CD14-positive monocyte (primary cell): ENCODE data around the gene CCDC86. TPM values are rescaled to one million over a fixed set of nuclear protein-coding genes. Genes with fewer than 3 reads are reported as not detected.

Experiments used
- DNase-seq, 3 donors: peaks; one replicate each; pipeline ENCODE4 v3.0.0-alpha.2; 2011 to 2022
- H2AFZ ChIP-seq: 2 replicates; pipeline ENCODE4 v1.6.0; 2012; ENCODE audit warnings: mild to moderate bottlenecking, low read depth, low read length, inconsistent platforms; ENCODE audit not compliant: insufficient read depth, poor library complexity, severe bottlenecking
- H3K27ac ChIP-seq, 2 donors: 1 replicate in 1 of 2; 2 replicates in 1 of 2; pipeline ENCODE4 v1.5.1; 2012 to 2013; ENCODE audit warnings: low read length in 2 of 2, control low read depth in 1 of 2, inconsistent platforms in 1 of 2, low read depth in 1 of 2, mild to moderate bottlenecking in 1 of 2
- H3K27me3 ChIP-seq, 2 donors: one replicate each; pipeline versions ENCODE4 v1.6.0 to v1.6.1; 2011 to 2013; ENCODE audit warnings: low read length in 2 of 2; ENCODE audit not compliant: control insufficient read depth in 2 of 2, insufficient read depth in 2 of 2
- H3K36me3 ChIP-seq, 2 donors: replicated peaks in 1 of 2; 1 replicate in 1 of 2; 2 replicates in 1 of 2; pipeline versions ENCODE4 v1.5.1 to v1.6.1; 2012 to 2013; ENCODE audit warnings: low read length in 2 of 2, control low read depth in 1 of 2, inconsistent platforms in 1 of 2, mild to moderate bottlenecking in 1 of 2; ENCODE audit not compliant: insufficient read depth in 2 of 2, control insufficient read depth in 1 of 2
- H3K4me1 ChIP-seq, 2 donors: 1 replicate in 1 of 2; 2 replicates in 1 of 2; pipeline versions ENCODE4 v1.5.1 to v1.6.1; 2012 to 2013; ENCODE audit warnings: low read length in 2 of 2, control low read depth in 1 of 2, inconsistent platforms in 1 of 2, mild to moderate bottlenecking in 1 of 2, moderate library complexity in 1 of 2; ENCODE audit not compliant: insufficient read depth in 2 of 2, control insufficient read depth in 1 of 2
- H3K4me2 ChIP-seq: replicated peaks from 2 replicates; pipeline ENCODE3; 2012; ENCODE audit warnings: low read length, moderate library complexity, mild to moderate bottlenecking; ENCODE audit not compliant: poor library complexity, severe bottlenecking; ENCODE audit errors: extremely low read depth
- H3K4me3 ChIP-seq, 3 experiments: fragments of 200-600 bp in 1 of 3; sonication (generic) in 1 of 3; replicated peaks in 1 of 3; 1 replicate in 2 of 3; 2 replicates in 1 of 3; pipeline ENCODE4 v1.5.1; 2011 to 2013; ENCODE audit warnings: low read length in 3 of 3, mild to moderate bottlenecking in 3 of 3, control low read depth in 2 of 3, low read depth in 2 of 3, inconsistent platforms in 1 of 3, moderate library complexity in 1 of 3
- H3K79me2 ChIP-seq: 2 replicates; pipeline ENCODE4 v1.6.0; 2012; ENCODE audit warnings: mild to moderate bottlenecking, control low read depth, inconsistent platforms, low read length, moderate library complexity; ENCODE audit not compliant: insufficient read depth
- H3K9ac ChIP-seq: 2 replicates; pipeline ENCODE4 v1.6.0; 2017; ENCODE audit warnings: low read length, mild to moderate bottlenecking; ENCODE audit not compliant: insufficient read depth, poor library complexity, severe bottlenecking
- H3K9me3 ChIP-seq, 2 donors: replicated peaks in 1 of 2; 1 replicate in 1 of 2; 2 replicates in 1 of 2; pipeline versions ENCODE4 v1.5.1 to v1.6.1; 2012 to 2013; ENCODE audit warnings: low read length in 2 of 2, control low read depth in 1 of 2; ENCODE audit not compliant: control insufficient read depth in 1 of 2, insufficient read depth in 1 of 2
- H4K20me1 ChIP-seq: 2 replicates; pipeline ENCODE4 v1.6.0; 2012; ENCODE audit warnings: mild to moderate bottlenecking, low read length, control low read depth, moderate library complexity; ENCODE audit not compliant: insufficient read depth
- H3K27ac Mint-ChIP-seq, 7 donors: one replicate each; pipeline ENCODE4 v1.8.0; 2020; ENCODE audit warnings: mild to moderate bottlenecking in 7 of 7, mixed read lengths in 7 of 7, moderate library complexity in 6 of 7, inconsistent platforms in 2 of 7
- H3K27me3 Mint-ChIP-seq, 3 donors: one replicate each; pipeline ENCODE4 v1.8.0; 2021 to 2022; ENCODE audit warnings: low read depth in 3 of 3, mild to moderate bottlenecking in 3 of 3, mixed read lengths in 3 of 3, moderate library complexity in 3 of 3, inconsistent platforms in 1 of 3
- H3K36me3 Mint-ChIP-seq, 2 donors: one replicate each; pipeline ENCODE4 v1.8.0; 2020; ENCODE audit warnings: mixed read lengths in 2 of 2, inconsistent platforms in 1 of 2, mild to moderate bottlenecking in 1 of 2
- H3K4me1 Mint-ChIP-seq: one replicate; pipeline ENCODE4 v1.8.0; 2020; ENCODE audit warnings: mild to moderate bottlenecking, mixed read lengths
- H3K4me3 Mint-ChIP-seq, 2 donors: one replicate each; pipeline ENCODE4 v1.8.0; 2020; ENCODE audit warnings: mild to moderate bottlenecking in 2 of 2, mixed read lengths in 2 of 2, moderate library complexity in 1 of 2
- H3K9me3 Mint-ChIP-seq, 7 donors: one replicate each; pipeline ENCODE4 v1.8.0; 2020 to 2022; ENCODE audit warnings: mixed read lengths in 7 of 7, mild to moderate bottlenecking in 6 of 7, moderate library complexity in 6 of 7, inconsistent platforms in 2 of 7
- WGBS: methylation state at CpG from one replicate; pipeline ENCODE4 v1.1.5; 2013; ENCODE audit warnings: missing lambda C conversion rate; ENCODE audit not compliant: insufficient coverage; 5-methylcytosine and 5-hydroxymethylcytosine counted together
- intact Hi-C, 2 donors: fragments of 100-400 bp; cut with micrococcal nuclease; formaldehyde crosslinking; loops; one replicate each; pipeline versions ENCODE4 v1.15.0 to v1.15.1; 2023
- polyA plus RNA-seq, 3 donors: library from polyadenylated mRNA; depleted of rRNA in 1 of 3; unstranded in 2 of 3; stranded (reverse) in 1 of 3; fragments of 300-500 nt in 2 of 3; fragments of >200 nt in 1 of 3; fragmentation: Illumina TruSeq in 2 of 3; gene quantifications; 1 replicate in 2 of 3; 2 replicates in 1 of 3; pipeline ENCODE4 v1.2.3, GENCODE V29; 2012 to 2021
- TF ChIP-seq, protein P1 (sequence below): fragments of 200-600 bp; IDR thresholded peaks from one replicate; pipeline ENCODE4 v1.8.0; 2022; ENCODE audit warnings: antibody characterized with exemption, mild to moderate bottlenecking

Gene CCDC86
- polyA plus RNA-seq, 3 donors: 7.2 to 10.2 (median 8.3) TPM

GRCh38 chr11:60862171-60862570 lies 20.3 kb downstream of the CCDC86 start:
- DNase-seq: no peak
- intact Hi-C loops: no loop called here
- no peak overlapping the region for H3K4me3 Mint-ChIP-seq
- H3K9me3 Mint-ChIP-seq: peaks cover 0 to 3% (median 0%) of the 10 kb centered on the region in 7 donors
- no peaks in the 10 kb centered on the region for H3K36me3 Mint-ChIP-seq
- H3K27me3 ChIP-seq: no peaks in the 10 kb centered on the region
- H3K4me3 ChIP-seq: no peak overlapping the region
- TF ChIP-seq, protein P1, sequence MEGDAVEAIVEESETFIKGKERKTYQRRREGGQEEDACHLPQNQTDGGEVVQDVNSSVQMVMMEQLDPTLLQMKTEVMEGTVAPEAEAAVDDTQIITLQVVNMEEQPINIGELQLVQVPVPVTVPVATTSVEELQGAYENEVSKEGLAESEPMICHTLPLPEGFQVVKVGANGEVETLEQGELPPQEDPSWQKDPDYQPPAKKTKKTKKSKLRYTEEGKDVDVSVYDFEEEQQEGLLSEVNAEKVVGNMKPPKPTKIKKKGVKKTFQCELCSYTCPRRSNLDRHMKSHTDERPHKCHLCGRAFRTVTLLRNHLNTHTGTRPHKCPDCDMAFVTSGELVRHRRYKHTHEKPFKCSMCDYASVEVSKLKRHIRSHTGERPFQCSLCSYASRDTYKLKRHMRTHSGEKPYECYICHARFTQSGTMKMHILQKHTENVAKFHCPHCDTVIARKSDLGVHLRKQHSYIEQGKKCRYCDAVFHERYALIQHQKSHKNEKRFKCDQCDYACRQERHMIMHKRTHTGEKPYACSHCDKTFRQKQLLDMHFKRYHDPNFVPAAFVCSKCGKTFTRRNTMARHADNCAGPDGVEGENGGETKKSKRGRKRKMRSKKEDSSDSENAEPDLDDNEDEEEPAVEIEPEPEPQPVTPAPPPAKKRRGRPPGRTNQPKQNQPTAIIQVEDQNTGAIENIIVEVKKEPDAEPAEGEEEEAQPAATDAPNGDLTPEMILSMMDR: no peak
- H3K79me2 ChIP-seq: no peaks in the 10 kb centered on the region
- H3K9ac ChIP-seq: no peak overlapping the region
- no peaks in the 10 kb centered on the region for H3K9me3 ChIP-seq
- peaks cover 18 to 22% of the 10 kb centered on the region in 2 donors for H3K4me1 ChIP-seq
- no peak overlapping the region for H2AFZ ChIP-seq
- H3K27me3 Mint-ChIP-seq: peaks cover 0 to 2% (median 2%) of the 10 kb centered on the region in 3 donors
- H3K36me3 ChIP-seq: no peaks in the 10 kb centered on the region
- H3K4me1 Mint-ChIP-seq: peaks cover 21% of the 10 kb centered on the region
- no peaks in the 10 kb centered on the region for H4K20me1 ChIP-seq
- no peak overlapping the region for H3K27ac ChIP-seq
- no peak overlapping the region for H3K4me2 ChIP-seq
- WGBS: 99% methylated on average over 8 of the region's 9 CpGs
- H3K27ac Mint-ChIP-seq: peak overlapping the region in 1 of 7 donors; percentile 13

GRCh38 chr11:60863550-60864521 lies 21.9 kb downstream of the CCDC86 start:
- H3K4me3 Mint-ChIP-seq: no peak overlapping the region

More at GRCh38 chr11:60863550-60864521, 21.9 kb downstream of the CCDC86 start:
- Histone ChIP-seq H3K79me2 (no peaks in the 10 kb centered on the region), H3K4me2 (no peak overlapping the region), H3K9ac (no peak overlapping the region), H3K27ac (no peak overlapping the region), H2AFZ (no peak overlapping the region), H3K36me3 (no peaks in the 10 kb centered on the region), H3K4me1 (peaks cover 4 to 6% of the 10 kb centered on the region in 2 donors), H3K27me3 (no peaks in the 10 kb centered on the region), H4K20me1 (no peaks in the 10 kb centered on the region), H3K9me3 (no peaks in the 10 kb centered on the region), H3K4me3 (no peak overlapping the region)
- TF ChIP-seq, protein P1: no peak
- no peak overlapping the region for H3K27ac Mint-ChIP-seq
- H3K4me1 Mint-ChIP-seq: peaks cover 8% of the 10 kb centered on the region
- peaks cover 0 to 3% (median 0%) of the 10 kb centered on the region in 7 donors for H3K9me3 Mint-ChIP-seq
- H3K36me3 Mint-ChIP-seq: no peaks in the 10 kb centered on the region
- no peak for DNase-seq
- intact Hi-C loops: no loop called here
- WGBS: 98% methylated on average over 6 of the region's 16 CpGs
- H3K27me3 Mint-ChIP-seq: peaks cover 0 to 2% (median 2%) of the 10 kb centered on the region in 3 donors
